VCaP (cell line): Measurements from ENCODE around the gene IRF1.
A peak's percentile ranks its signal among the peaks of the same experiment; 100 is the strongest.

ENCODE experiments used
- H3K27ac ChIP-seq: fragments of 450-650 bp; 2 replicates; pipeline ENCODE4 v1.5.1; 2017
- TF ChIP-seq, protein P1 (sequence below): fragments of 450-650 bp; conservative IDR thresholded peaks from 2 replicates; pipeline ENCODE4 v1.5.1; 2017; ENCODE audit warnings: mild to moderate bottlenecking, moderate library complexity

Gene IRF1

DNA sequence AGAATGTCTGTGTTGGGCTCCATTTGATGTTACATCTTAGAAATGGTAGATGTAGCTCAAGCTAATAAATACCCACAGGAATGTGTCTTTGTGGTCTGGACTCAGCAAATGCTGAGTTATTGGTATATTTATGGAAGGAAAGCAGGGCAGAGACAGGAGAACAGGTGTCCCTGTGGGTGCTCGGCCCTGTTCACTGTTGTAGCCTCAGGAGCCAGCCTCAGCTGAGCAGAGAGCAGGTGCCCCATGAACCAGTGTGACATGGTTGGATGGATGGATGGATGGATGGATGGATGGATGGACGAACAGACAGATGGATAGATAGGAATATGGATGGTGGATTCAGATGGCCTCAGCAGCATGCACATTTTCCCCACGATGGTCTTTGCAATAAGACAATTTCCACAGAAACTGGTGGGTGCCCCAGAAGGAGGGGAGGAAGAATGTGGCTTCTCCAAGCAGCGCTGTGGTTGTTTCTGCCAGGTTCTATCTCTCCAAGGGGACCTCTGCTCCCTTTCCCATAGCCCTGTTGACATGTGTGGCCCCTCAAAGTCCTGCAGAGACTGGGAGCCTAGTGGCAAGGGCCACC lies 8.2 kb upstream of the IRF1 start:
- H3K27ac ChIP-seq, result no peak overlapping the region
- TF ChIP-seq, protein P1, sequence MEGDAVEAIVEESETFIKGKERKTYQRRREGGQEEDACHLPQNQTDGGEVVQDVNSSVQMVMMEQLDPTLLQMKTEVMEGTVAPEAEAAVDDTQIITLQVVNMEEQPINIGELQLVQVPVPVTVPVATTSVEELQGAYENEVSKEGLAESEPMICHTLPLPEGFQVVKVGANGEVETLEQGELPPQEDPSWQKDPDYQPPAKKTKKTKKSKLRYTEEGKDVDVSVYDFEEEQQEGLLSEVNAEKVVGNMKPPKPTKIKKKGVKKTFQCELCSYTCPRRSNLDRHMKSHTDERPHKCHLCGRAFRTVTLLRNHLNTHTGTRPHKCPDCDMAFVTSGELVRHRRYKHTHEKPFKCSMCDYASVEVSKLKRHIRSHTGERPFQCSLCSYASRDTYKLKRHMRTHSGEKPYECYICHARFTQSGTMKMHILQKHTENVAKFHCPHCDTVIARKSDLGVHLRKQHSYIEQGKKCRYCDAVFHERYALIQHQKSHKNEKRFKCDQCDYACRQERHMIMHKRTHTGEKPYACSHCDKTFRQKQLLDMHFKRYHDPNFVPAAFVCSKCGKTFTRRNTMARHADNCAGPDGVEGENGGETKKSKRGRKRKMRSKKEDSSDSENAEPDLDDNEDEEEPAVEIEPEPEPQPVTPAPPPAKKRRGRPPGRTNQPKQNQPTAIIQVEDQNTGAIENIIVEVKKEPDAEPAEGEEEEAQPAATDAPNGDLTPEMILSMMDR, result no peak

DNA sequence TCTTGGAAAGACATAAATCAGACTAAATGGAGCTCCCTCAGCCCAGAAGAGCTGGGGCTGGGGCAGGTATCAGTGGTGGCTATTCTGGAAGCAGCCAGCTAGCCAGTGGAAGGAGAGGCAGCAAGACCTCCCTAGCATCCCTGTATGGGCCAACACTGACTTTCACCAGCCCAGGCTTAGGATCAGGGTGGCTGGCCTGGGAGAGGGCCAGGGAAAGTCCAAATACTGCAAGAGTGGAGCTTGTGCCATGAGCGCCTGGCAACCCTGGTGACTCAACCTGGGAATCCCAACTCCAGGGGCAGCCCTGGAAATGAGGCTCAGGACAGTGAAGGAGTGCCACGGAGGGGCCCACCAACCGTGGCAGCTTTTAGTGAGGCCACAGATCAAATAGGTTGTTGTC lies 7.6 kb upstream of the IRF1 start:
- H3K27ac ChIP-seq, result no peak overlapping the region
- TF ChIP-seq, protein P1, result no peak

DNA sequence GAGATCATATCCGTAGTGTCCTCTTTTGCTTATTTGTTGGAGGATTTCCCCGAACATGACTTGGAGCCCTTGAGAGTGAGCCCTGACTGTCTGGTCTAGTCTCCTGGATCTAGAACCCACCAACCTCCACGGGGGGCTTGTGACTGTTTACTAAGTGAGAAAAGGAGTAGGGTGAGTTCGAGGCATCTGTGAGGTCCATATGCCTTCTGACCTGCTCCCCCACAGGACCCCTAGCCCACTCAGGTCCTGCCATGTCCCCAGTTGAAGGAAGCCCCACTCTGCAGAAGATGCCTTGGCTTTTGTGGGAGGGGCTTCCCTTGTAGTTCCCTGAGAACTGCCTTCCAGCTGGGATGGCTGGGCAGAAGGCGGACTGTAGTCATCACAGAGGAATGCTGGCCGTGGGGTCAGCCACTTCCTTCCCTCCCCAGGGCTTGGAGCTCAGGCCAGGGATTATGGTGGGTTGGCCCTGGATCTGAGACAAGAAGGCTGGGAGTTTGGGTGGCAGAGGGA lies 7.0 kb upstream of the IRF1 start:
- peak overlapping the region; percentile 85 for H3K27ac ChIP-seq

DNA sequence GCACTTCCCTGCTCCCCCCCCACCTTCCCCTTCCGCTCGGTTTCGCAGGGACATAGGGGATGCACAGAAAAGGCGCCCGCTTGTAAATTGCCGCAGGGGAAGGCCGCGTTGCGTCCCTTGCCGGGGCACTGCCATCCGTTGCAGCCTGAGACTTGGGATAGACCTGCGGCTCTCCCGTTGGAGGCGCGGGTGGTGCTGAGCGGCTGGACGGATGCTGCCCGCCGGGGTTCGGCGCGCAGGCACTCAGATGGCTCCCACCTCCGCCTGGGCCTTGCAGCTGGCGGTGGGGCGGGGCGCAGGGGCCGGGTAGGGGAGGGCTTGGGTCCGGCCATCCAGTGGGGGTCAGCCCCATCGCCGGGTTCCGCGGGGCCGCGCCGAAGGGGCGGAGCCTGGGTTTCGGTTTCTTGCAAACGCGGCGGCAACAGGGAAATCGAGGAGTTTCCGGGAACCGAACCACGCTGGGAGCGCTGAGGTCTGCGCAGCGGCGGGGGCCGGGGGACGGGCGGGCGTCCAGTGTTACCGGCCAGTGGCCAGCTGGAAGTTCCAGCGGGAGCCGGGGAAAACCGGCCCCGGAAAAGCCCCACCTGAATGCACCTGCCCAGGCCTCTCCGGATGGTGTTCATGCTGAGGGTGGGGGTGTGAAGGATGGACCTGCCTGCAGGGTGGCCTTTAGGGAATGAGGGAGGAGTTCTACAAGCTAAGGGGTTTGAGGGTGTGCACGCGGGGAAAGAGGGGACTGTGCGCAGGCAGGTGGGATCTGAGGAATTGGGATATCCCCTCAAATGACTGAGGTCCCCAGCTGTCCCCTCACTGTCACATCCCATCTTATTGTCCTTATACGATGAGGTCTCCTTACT lies 6.3 kb upstream of the IRF1 start:
- TF ChIP-seq, protein P1, result no peak
- H3K27ac ChIP-seq, result peak overlapping the region; percentile 85

More for the DNA sequence above, 7.0 kb upstream of the IRF1 start:
- TF ChIP-seq, protein P1, result no peak

DNA sequence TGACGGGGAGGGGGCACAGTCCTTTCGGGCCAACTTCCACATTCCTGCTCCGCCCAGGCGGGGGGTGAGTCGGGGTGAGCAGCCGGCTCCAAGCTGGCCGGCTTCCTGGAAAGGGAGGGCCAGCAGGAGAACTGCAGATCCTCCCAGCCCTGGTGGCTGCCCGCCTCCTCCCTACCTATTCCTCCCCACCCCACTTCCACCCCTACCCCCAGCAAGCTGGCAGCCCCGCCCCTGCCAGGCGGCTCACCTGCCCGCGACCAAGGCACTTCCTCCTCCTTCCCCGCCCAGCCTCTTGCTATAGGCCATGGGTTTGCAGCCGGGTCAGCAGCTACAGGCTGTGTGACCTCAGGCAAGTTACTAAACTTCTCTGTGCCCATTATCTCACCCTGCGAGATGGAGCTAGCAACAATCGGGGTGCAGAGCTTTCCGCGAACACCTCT lies 5.6 kb upstream of the IRF1 start:
- peak overlapping the region; percentile 85 for H3K27ac ChIP-seq
- TF ChIP-seq, protein P1, result no peak

DNA sequence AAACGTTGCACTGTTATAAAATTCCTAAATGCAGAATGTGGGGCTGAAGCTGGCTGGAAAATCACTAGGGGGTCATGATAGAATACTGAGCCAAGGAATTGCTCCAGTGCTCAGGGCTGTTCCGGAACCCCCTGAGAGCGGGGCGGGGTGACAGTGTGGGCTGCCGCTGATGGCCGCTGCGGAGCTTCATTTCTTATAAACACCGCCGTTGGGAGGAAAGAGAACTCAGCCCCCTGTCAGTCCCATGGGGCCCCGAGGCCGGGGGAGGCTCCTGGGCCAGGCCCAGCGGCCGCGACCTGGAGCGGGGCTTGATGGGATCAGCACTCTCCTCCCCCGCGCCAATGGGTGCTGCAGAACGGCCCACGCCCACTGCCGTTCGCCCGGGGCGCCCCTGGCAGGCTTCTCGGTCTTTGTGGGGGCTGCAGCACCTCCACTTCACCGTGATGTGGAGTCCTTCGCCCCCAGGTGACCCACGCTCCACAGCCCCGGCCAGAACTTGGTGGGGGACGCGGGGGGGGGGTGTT lies 5.2 kb upstream of the IRF1 start:
- H3K27ac ChIP-seq, result peak overlapping the region; percentile 85
- TF ChIP-seq, protein P1, result no peak

DNA sequence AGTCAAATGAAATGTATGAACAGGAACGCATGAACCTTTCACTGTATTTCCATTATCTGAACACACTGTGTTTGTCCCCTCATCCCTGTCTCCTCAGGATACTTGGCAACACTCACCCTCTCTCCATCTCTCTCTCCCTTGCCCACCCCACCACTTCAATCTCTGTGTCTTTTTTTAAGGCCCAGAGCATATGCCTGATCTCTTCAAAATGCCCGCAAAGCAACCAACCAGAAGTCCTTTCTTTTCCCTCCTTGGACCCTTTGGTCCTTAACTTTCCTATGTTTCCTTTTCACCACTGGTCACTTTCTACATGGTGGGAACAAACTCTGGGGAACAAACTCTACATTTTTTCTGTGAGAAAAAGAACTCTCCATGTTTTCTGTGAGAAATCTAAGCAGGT lies 3.2 kb upstream of the IRF1 start:
- no peak overlapping the region for H3K27ac ChIP-seq
- TF ChIP-seq, protein P1, result no peak
